K562 (cell line): ENCODE results near the gene PNPLA1. TPM values are rescaled to one million over a fixed set of nuclear protein-coding genes. Genes with fewer than 3 reads are reported as not detected.
A peak's percentile ranks its signal among the peaks of the same experiment; 100 is the strongest.

Experiments used
- BACH1 ChIP-seq: fragments of 200-800 bp; sonication (Bioruptor generic); IDR thresholded peaks from 2 replicates; pipeline ENCODE4 v1.6.1; 2016; ENCODE audit warnings: missing genetic modification characterization, missing compliant biosample characterization
- CXXC5 ChIP-seq: fragments of 250-450 bp; sonication (Bioruptor Pico); IDR thresholded peaks from 2 replicates; pipeline ENCODE4 v1.8.0; 2022; ENCODE audit warnings: inconsistent platforms, mild to moderate bottlenecking, moderate library complexity
- DIDO1 ChIP-seq: fragments of 450-650 bp; IDR thresholded peaks from 2 replicates; pipeline ENCODE4 v1.6.1; 2016; ENCODE audit warnings: low read depth, missing biosample characterization, missing genetic modification characterization
- EP300 ChIP-seq: IDR thresholded peaks from 2 replicates; pipeline ENCODE4 v1.6.1; 2012; ENCODE audit warnings: low read length, improper control_type of control experiment
- ERF ChIP-seq: fragments of 450-650 bp; formaldehyde crosslinking; IDR thresholded peaks from 2 replicates; pipeline ENCODE4 v1.4.0; 2020; ENCODE audit warnings: mild to moderate bottlenecking, mixed read lengths
- FOXJ2 ChIP-seq: fragments of 200-800 bp; sonication (Bioruptor generic); IDR thresholded peaks from 2 replicates; pipeline ENCODE4 v1.6.1; 2016; ENCODE audit warnings: missing genetic modification characterization, missing compliant biosample characterization
- GATA2 ChIP-seq: sonication (generic); formaldehyde crosslinking; IDR thresholded peaks from 2 replicates; pipeline ENCODE4 v1.4.0; 2020; ENCODE audit warnings: mild to moderate bottlenecking, missing genetic modification reagents
- KDM5B ChIP-seq: fragments of 200-600 bp; sonication (generic); IDR thresholded peaks from 2 replicates; pipeline ENCODE4 v1.6.1; 2012; ENCODE audit warnings: low read depth, mild to moderate bottlenecking, moderate library complexity, low read length, control low read depth, inconsistent platforms; ENCODE audit not compliant: insufficient replicate concordance
- L3MBTL2 ChIP-seq: fragments of 450-650 bp; IDR thresholded peaks from 2 replicates; pipeline ENCODE4 v1.6.1; 2016; ENCODE audit warnings: mild to moderate bottlenecking, moderate library complexity
- MYC ChIP-seq, 2 experiments: fragments of 250-450 bp in 1 of 2; sonication (Bioruptor Pico) in 1 of 2; IDR thresholded peaks; 2 replicates each; pipeline versions ENCODE4 v1.5.1 to v1.6.1; 2012 to 2021; ENCODE audit warnings: low read depth in 2 of 2, borderline replicate concordance in 1 of 2, improper control_type of control experiment in 1 of 2, low read length in 1 of 2, mild to moderate bottlenecking in 1 of 2, moderate library complexity in 1 of 2
- NFE2 ChIP-seq: IDR thresholded peaks from 2 replicates; pipeline ENCODE4 v1.6.1; 2014; ENCODE audit warnings: antibody characterized with exemption, low read depth
- POLR3A ChIP-seq: IDR thresholded peaks from 2 replicates; pipeline ENCODE4 v1.6.1; 2011; ENCODE audit warnings: borderline replicate concordance, mild to moderate bottlenecking, moderate library complexity; ENCODE audit not compliant: insufficient read length, insufficient read depth; ENCODE audit errors: extremely low read depth
- PPARD ChIP-seq: fragments of 250-450 bp; sonication (Bioruptor Pico); IDR thresholded peaks from 2 replicates; pipeline ENCODE4 v1.8.0; 2022; ENCODE audit warnings: inconsistent platforms, mild to moderate bottlenecking, moderate library complexity
- RBM34 ChIP-seq: fragments of 200-400 bp; formaldehyde crosslinking; IDR thresholded peaks from 2 replicates; pipeline ENCODE4 v1.6.1; 2018; ENCODE audit warnings: low read length, borderline replicate concordance; ENCODE audit not compliant: insufficient read depth
- SAFB2 ChIP-seq: fragments of 200-400 bp; formaldehyde crosslinking; IDR thresholded peaks from 2 replicates; pipeline ENCODE4 v1.6.1; 2018; ENCODE audit warnings: borderline replicate concordance, low read length, low read depth, moderate library complexity; ENCODE audit not compliant: severe bottlenecking
- SMAD1 ChIP-seq: fragments of 150-350 bp; IDR thresholded peaks from 2 replicates; pipeline ENCODE4 v1.6.1; 2014; ENCODE audit warnings: low read length, low read depth; ENCODE audit not compliant: partially characterized antibody
- THRB ChIP-seq: fragments of 450-650 bp; formaldehyde crosslinking; conservative IDR thresholded peaks from 2 replicates; pipeline ENCODE4 v1.4.0; 2022; ENCODE audit warnings: mild to moderate bottlenecking, missing genetic modification characterization
- ZBTB43 ChIP-seq: sonication (generic); formaldehyde crosslinking; IDR thresholded peaks from 2 replicates; pipeline ENCODE4 v1.8.0; 2023; ENCODE audit warnings: mild to moderate bottlenecking, missing genetic modification reagents
- ZNF146 ChIP-seq: IDR thresholded peaks from one replicate; pipeline ENCODE4 v1.6.1; 2018; ENCODE audit warnings: missing compliant biosample characterization; ENCODE audit not compliant: unreplicated experiment
- ZNF175 ChIP-seq: fragments of 200-800 bp; sonication (Bioruptor generic); IDR thresholded peaks from 2 replicates; pipeline ENCODE4 v1.6.1; 2016; ENCODE audit warnings: low read depth, mild to moderate bottlenecking, missing genetic modification characterization, missing compliant biosample characterization
- ZNF589 ChIP-seq: fragments of 200-800 bp; sonication (Bioruptor generic); IDR thresholded peaks from 2 replicates; pipeline ENCODE4 v1.6.1; 2016; ENCODE audit warnings: low read depth, missing genetic modification characterization, missing compliant biosample characterization
- polyA plus RNA-seq, 8 experiments: library from polyadenylated mRNA; depleted of rRNA in 4 of 8; stranded (reverse) in 5 of 8; unstranded in 3 of 8; fragments of >200 nt; fragmentation: Nextera tagmentation in 2 of 8; fragmentation: Illumina TruSeq in 1 of 8; extraction: Ambion mirVana in 2 of 8; extraction: Trizol in 1 of 8; gene quantifications; 2 replicates each; pipeline versions ENCODE4 v1.2.1 to v1.2.3, GENCODE V29; 2011 to 2014; ENCODE audit warnings: inconsistent platforms in 1 of 8, missing spikeins in 1 of 8
- total RNA-seq, 7 experiments: library from RNA; depleted of rRNA in 6 of 7; stranded (reverse); fragments of >200 nt in 6 of 7; fragmentation: Illumina TruSeq in 2 of 7; extraction: Trizol in 2 of 7; gene quantifications; 2 replicates each; pipeline versions ENCODE4 v1.2.1 to v1.2.3, GENCODE V29; 2011 to 2021; ENCODE audit warnings: low replicate concordance in 1 of 7
- TF ChIP-seq, protein P1 (sequence below), 2 experiments: IDR thresholded peaks; 2 replicates each; pipeline ENCODE4 v1.6.1; 2011; ENCODE audit warnings: borderline replicate concordance in 1 of 2, control low read depth in 1 of 2, low read depth in 1 of 2, low read length in 1 of 2, mild to moderate bottlenecking in 1 of 2, mixed read lengths in 1 of 2, moderate library complexity in 1 of 2; ENCODE audit not compliant: insufficient read depth in 1 of 2, insufficient read length in 1 of 2, poor library complexity in 1 of 2, severe bottlenecking in 1 of 2; ENCODE audit errors: extremely low read depth in 1 of 2

The PNPLA1 gene
- total and polyA plus RNA-seq, 9 of the 15 experiments (the other 6 are each of a cell fraction or from before 2014, with no cell fraction given), result 0.04 to 0.27 (median 0.13) TPM; not detected in 2

DNA sequence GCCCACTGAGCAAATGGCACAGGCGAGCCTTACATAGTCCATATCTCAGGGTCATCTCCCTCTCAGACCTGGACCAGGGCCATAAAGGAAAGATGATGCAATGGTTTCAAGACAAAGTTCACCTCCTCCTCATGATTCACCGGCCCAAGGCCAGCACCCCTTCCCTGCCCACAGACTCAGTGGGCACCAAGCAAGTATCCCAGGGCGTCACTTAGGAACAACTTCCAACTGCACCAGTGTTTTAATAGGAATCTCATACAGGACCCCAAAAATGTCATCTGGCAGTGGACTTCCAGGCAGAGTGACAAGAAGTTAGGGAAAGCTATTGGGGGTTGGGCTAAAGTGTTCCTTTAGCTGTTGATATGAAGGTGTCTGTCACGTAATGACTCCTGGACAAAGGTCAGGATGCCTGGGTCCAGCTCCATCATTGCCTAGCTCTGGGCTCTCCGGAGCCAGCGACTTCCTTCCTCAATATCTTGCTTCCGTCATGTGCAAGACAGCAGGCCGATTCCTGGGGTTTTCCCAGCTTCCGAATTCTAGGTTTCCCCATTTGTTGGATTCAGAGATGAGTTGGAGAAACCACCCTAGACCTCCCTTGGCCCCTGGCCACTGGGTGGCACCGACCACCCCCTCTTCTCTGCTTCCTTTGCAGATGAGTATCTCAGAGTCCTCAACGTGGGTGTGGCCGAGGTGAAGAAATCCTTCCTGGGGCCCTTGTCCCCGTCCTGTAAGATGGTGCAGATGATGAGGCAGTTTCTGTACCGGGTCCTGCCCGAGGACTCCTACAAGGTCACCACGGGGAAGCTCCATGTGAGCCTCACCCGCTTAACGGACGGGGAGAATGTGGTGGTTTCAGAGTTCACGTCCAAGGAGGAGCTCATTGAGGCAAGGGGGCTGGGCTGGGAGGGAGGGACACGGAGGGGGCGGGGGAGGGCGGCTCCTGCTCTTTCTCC, 21.1 kb downstream of the PNPLA1 start (continued):
- TF ChIP-seq, protein P1, sequence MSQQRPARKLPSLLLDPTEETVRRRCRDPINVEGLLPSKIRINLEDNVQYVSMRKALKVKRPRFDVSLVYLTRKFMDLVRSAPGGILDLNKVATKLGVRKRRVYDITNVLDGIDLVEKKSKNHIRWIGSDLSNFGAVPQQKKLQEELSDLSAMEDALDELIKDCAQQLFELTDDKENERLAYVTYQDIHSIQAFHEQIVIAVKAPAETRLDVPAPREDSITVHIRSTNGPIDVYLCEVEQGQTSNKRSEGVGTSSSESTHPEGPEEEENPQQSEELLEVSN (IDR thresholded peaks at IDR 0.05; ENCODE audit: borderline replicate concordance in 1 of 2, extremely low read depth in 1 of 2, insufficient read depth in 1 of 2, insufficient read length in 1 of 2, low read depth in 1 of 2, low read length in 1 of 2, poor library complexity in 1 of 2, severe bottlenecking in 1 of 2), result no peak
- TF ChIP-seq THRB (CRISPR knock-in tag) (no peak), FOXJ2 (tag) (peak; percentile 65; the same call in 1 of the 2 replicates), ZNF175 (CRISPR knock-in tag) (peak; percentile 85; the same call in 1 of the 2 replicates), POLR3A (no peak), NFE2 (peak; percentile 85), CXXC5 (CRISPR knock-in tag) (peak; percentile 40; the same call in 1 of the 2 replicates), ZNF146 (CRISPR knock-in tag) (no peak), SAFB2 (no peak), ZNF589 (peak; percentile 96), RBM34 (no peak), PPARD (CRISPR knock-in tag) (no peak), ZBTB43 (no peak), KDM5B (no peak), L3MBTL2 (peak; percentile 60), DIDO1 (tag) (peak; percentile 15; the same call in 1 of the 2 replicates), GATA2 (CRISPR knock-in tag) (peak; percentile 42; the same call in 1 of the 2 replicates), ERF (CRISPR knock-in tag) (0 out of 2 replicates have a peak, but pooled peaks have one; percentile 9), EP300 (peak; percentile 65), SMAD1 (peak; percentile 6), BACH1 (tag) (peak; percentile 84), MYC (IDR thresholded peaks at IDR 0.05; ENCODE audit: low read depth, low read length) (peak; percentile 19; the same call in 1 of the 2 replicates), MYC (CRISPR knock-in tag; IDR thresholded peaks at IDR 0.05; ENCODE audit: borderline replicate concordance, low read depth) (no peak)
